Gastrocnemius medialis (tissue), 4 donors: ENCODE measurements around the gene ASXL1.

Source experiments
- CTCF ChIP-seq, 5 experiments: fragments of 450-650 bp in 3 of 5; fragments of 200-600 bp in 2 of 5; sonication (generic) in 2 of 5; IDR thresholded peaks in 4 of 5; conservative IDR thresholded peaks in 1 of 5; 1 replicate in 4 of 5; 2 replicates in 1 of 5; pipeline ENCODE4 v1.5.1; 2016 to 2019; ENCODE audit warnings: antibody characterized with exemption in 5 of 5, mild to moderate bottlenecking in 3 of 5, moderate library complexity in 3 of 5
- POLR2A ChIP-seq, 2 donors: fragments of 450-650 bp; IDR thresholded peaks; one replicate each; pipeline ENCODE4 v1.6.1; 2017; ENCODE audit warnings: antibody characterized with exemption in 2 of 2, mild to moderate bottlenecking in 2 of 2, moderate library complexity in 2 of 2

DNA sequence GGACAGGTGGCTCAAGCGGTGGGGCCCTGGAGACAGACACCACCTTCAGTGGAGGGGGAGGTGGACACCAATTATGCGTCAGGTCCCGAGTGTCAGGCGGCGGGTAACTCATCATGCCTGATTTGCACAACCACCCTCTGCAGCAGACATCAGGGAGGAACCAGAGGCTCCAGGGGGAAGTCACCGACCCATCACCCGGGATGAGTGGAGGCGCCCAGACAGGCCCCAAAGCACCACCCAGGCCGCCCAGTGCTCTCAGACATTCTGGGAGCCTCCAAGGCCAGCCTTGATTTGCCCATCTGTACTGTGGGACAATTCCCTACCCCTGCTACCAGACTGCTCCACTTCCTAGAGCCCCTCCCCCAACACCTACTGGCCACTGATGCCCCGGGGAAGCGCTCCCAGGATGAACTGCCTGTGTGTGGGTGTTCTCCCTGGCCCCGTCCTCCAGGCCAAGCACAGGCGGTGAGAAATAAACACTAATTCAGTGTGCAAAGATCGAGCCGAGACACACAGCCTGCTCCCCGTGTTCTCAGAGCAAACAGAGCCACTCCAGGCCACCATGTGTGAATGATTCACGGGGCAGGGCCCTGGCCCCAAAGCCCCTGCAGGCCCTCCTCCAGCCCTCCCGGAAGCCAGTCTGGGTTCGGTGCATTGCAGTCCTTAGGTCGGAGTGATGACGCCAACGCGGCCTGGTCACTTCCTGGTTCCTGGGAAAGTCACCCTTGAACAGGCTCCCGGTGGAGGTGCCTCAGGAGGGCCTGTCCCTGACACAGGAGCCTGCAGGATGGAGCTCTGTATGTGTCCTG, 107.2 kb downstream of the ASXL1 start:
- no peak for TF ChIP-seq CTCF (IDR thresholded peaks at IDR 0.05 in 4 of 5, conservative IDR thresholded peaks at IDR 0.05 in 1 of 5)
- no peak for TF ChIP-seq POLR2A (IDR thresholded peaks at IDR 0.05)
